Loucy (cell line): ENCODE results near the gene HS6ST2.

Experiments
- H2AFZ ChIP-seq: fragments of 200-600 bp; sonication (generic); 2 replicates; pipeline ENCODE4 v1.6.0; 2016; ENCODE audit warnings: antibody characterized with exemption, mild to moderate bottlenecking, low read length, moderate library complexity
- H3F3A ChIP-seq: fragments of 200-600 bp; 2 replicates; pipeline ENCODE4 v1.6.0; 2016; ENCODE audit warnings: antibody characterized with exemption, low read depth, mild to moderate bottlenecking
- H3K27me3 ChIP-seq: fragments of 200-600 bp; sonication (generic); 2 replicates; pipeline ENCODE4 v1.6.1; 2014; ENCODE audit warnings: low read length, mild to moderate bottlenecking; ENCODE audit not compliant: insufficient read depth, poor library complexity, severe bottlenecking
- H3K36me3 ChIP-seq: fragments of 200-600 bp; sonication (generic); 2 replicates; pipeline ENCODE4 v1.6.1; 2016; ENCODE audit warnings: low read length; ENCODE audit not compliant: insufficient read depth
- H3K4me1 ChIP-seq: fragments of 200-600 bp; sonication (generic); 2 replicates; pipeline ENCODE4 v1.5.1; 2014; ENCODE audit warnings: low read length, mild to moderate bottlenecking; ENCODE audit not compliant: insufficient read depth, poor library complexity, severe bottlenecking
- H3K4me2 ChIP-seq: fragments of 200-600 bp; sonication (generic); 2 replicates; pipeline ENCODE4 v1.6.0; 2014; ENCODE audit warnings: antibody characterized with exemption, low read length, low read depth, mild to moderate bottlenecking; ENCODE audit not compliant: poor library complexity, severe bottlenecking
- H3K4me3 ChIP-seq: fragments of 200-600 bp; sonication (generic); 2 replicates; pipeline ENCODE4 v1.5.1; 2014; ENCODE audit warnings: low read length, mild to moderate bottlenecking, mixed read lengths; ENCODE audit not compliant: poor library complexity, severe bottlenecking
- H3K79me2 ChIP-seq: fragments of 200-600 bp; sonication (generic); 2 replicates; pipeline ENCODE4 v1.6.1; 2014; ENCODE audit warnings: low read length; ENCODE audit not compliant: insufficient read depth
- H3K9ac ChIP-seq: fragments of 200-600 bp; sonication (generic); 2 replicates; pipeline ENCODE4 v1.6.0; 2014; ENCODE audit warnings: mild to moderate bottlenecking, low read depth, low read length, moderate library complexity; ENCODE audit not compliant: poor library complexity, severe bottlenecking
- H3K9me2 ChIP-seq: fragments of 200-600 bp; sonication (generic); replicated peaks from 2 replicates; pipeline ENCODE4 v1.6.1; 2016; ENCODE audit warnings: low read depth, low read length, mixed read lengths
- H3K9me3 ChIP-seq: fragments of 200-600 bp; sonication (generic); 2 replicates; pipeline ENCODE4 v1.6.1; 2014; ENCODE audit warnings: mild to moderate bottlenecking, antibody characterized with exemption, low read length, low read depth; ENCODE audit not compliant: insufficient read depth
- H4K20me1 ChIP-seq: fragments of 200-600 bp; sonication (generic); 2 replicates; pipeline ENCODE4 v1.6.0; 2014; ENCODE audit warnings: antibody characterized with exemption, low read length, mild to moderate bottlenecking; ENCODE audit not compliant: insufficient read depth, poor library complexity, severe bottlenecking
- CTCF ChIP-seq: fragments of 200-600 bp; sonication (generic); conservative IDR thresholded peaks from 2 replicates; pipeline ENCODE4 v1.5.1; 2014; ENCODE audit warnings: mild to moderate bottlenecking, antibody characterized with exemption, low read length
- EZH2phosphoT487 ChIP-seq: fragments of 200-600 bp; IDR thresholded peaks from 2 replicates; pipeline ENCODE4 v1.6.1; 2018; ENCODE audit warnings: antibody characterized with exemption, mild to moderate bottlenecking, moderate library complexity, borderline replicate concordance

HS6ST2 gene

GRCh38 chrX:132744470-132744869, 214.0 kb downstream of the HS6ST2 start:
- Histone ChIP-seq H2AFZ (no peak overlapping the region), H3K4me1 (no peaks in the 10 kb centered on the region), H3F3A (no peaks in the 10 kb centered on the region)

GRCh38 chrX:132743086-132743485, 215.3 kb downstream of the HS6ST2 start:
- Histone ChIP-seq H3K4me1 (no peaks in the 10 kb centered on the region), H3K27me3 (no peaks in the 10 kb centered on the region)
- TF ChIP-seq CTCF: no peak
- no peak for TF ChIP-seq EZH2phosphoT487

More at GRCh38 chrX:132744470-132744869, 214.0 kb downstream of the HS6ST2 start:
- no peaks in the 10 kb centered on the region for H3K79me2 ChIP-seq
- H3K9me3 ChIP-seq: no peaks in the 10 kb centered on the region
- TF ChIP-seq EZH2phosphoT487 (no peak), CTCF (no peak)
- H3K36me3 ChIP-seq: no peaks in the 10 kb centered on the region
- H4K20me1 ChIP-seq: no peaks in the 10 kb centered on the region
- H3K4me3 ChIP-seq: no peak overlapping the region
- no peak overlapping the region for H3K9ac ChIP-seq
- H3K27me3 ChIP-seq: no peaks in the 10 kb centered on the region
- no peak overlapping the region for H3K4me2 ChIP-seq
- no peaks in the 10 kb centered on the region for H3K9me2 ChIP-seq

GRCh38 chrX:132742246-132742645, 216.2 kb downstream of the HS6ST2 start:
- Histone ChIP-seq H2AFZ (no peak overlapping the region), H3K4me1 (no peaks in the 10 kb centered on the region), H3K36me3 (no peaks in the 10 kb centered on the region), H3K4me2 (no peak overlapping the region), H3K9me2 (no peaks in the 10 kb centered on the region), H3K9me3 (no peaks in the 10 kb centered on the region), H3K4me3 (no peak overlapping the region), H3K79me2 (no peaks in the 10 kb centered on the region), H3F3A (no peaks in the 10 kb centered on the region), H3K27me3 (no peaks in the 10 kb centered on the region), H3K9ac (no peak overlapping the region), H4K20me1 (no peaks in the 10 kb centered on the region)
- TF ChIP-seq CTCF: no peak
- no peak for TF ChIP-seq EZH2phosphoT487

More at GRCh38 chrX:132743086-132743485, 215.3 kb downstream of the HS6ST2 start:
- Histone ChIP-seq H4K20me1 (no peaks in the 10 kb centered on the region), H3K9ac (no peak overlapping the region), H3K9me2 (no peaks in the 10 kb centered on the region), H2AFZ (no peak overlapping the region), H3K4me3 (no peak overlapping the region), H3K9me3 (no peaks in the 10 kb centered on the region), H3K79me2 (no peaks in the 10 kb centered on the region), H3K36me3 (no peaks in the 10 kb centered on the region), H3K4me2 (no peak overlapping the region), H3F3A (no peaks in the 10 kb centered on the region)
